ENCODE measurements around the gene PIBF1. TPM values are rescaled to one million over a fixed set of nuclear protein-coding genes. Genes with fewer than 3 reads are reported as not detected.
A peak's percentile ranks its signal among the peaks of the same experiment; 100 is the strongest.

Gene PIBF1
- total RNA-seq, 4 donors from 2014 or later = 8.2 to 30.8 (median 14.3) TPM

- Histone ChIP-seq H3K27me3 (peaks cover 3% of the 10 kb centered on the region), H3K9me3 (no peaks in the 10 kb centered on the region), H3K4me3 (peak overlapping the region; percentile 57 to 97 (median 86)), H3K27ac (peak overlapping the region; percentile 81 to 91 (median 90)), H3K4me1 (peaks cover 0 to 9% (median 4%) of the 10 kb centered on the region in 4 donors), H3K36me3 (peaks cover 0 to 5% (median 0%) of the 10 kb centered on the region in 4 donors)
- WGBS, 2 donors (ENCODE audit: low coverage in 1 of 2) = 0% methylated on average over 11 to 40 of the region's 68 CpGs
- in situ Hi-C loops (cut with MboI; ENCODE audit: low pct_ligation_motif_present in 1 of 4, low pct_unique_long_range_greater_than_20kb in 1 of 4, low sequenced_read_pairs in 3 of 4) (loop anchor here in 3 of 4 donors (10.0 to 25.0 kb wide), 3 partner anchors 403 to 653 kb away; no protein-coding TSS in a partner anchor), intact Hi-C loops (cut with DNase I; ENCODE audit: low total_unique reads) (no loop called here)
- TF ChIP-seq EP300 (IDR thresholded peaks at IDR 0.05; ENCODE audit: low read depth) (no peak), POLR2AphosphoS5 (IDR thresholded peaks at IDR 0.05) (no peak), POLR2A (IDR thresholded peaks at IDR 0.05) (no peak)
- TF ChIP-seq, protein P1, sequence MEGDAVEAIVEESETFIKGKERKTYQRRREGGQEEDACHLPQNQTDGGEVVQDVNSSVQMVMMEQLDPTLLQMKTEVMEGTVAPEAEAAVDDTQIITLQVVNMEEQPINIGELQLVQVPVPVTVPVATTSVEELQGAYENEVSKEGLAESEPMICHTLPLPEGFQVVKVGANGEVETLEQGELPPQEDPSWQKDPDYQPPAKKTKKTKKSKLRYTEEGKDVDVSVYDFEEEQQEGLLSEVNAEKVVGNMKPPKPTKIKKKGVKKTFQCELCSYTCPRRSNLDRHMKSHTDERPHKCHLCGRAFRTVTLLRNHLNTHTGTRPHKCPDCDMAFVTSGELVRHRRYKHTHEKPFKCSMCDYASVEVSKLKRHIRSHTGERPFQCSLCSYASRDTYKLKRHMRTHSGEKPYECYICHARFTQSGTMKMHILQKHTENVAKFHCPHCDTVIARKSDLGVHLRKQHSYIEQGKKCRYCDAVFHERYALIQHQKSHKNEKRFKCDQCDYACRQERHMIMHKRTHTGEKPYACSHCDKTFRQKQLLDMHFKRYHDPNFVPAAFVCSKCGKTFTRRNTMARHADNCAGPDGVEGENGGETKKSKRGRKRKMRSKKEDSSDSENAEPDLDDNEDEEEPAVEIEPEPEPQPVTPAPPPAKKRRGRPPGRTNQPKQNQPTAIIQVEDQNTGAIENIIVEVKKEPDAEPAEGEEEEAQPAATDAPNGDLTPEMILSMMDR (IDR thresholded peaks at IDR 0.05) = peak in 1 of 5 experiments; percentile 3
- no peak for DNase-seq
Measured at GRCh38 chr13:73059460-73060250, 277.7 kb downstream of the PIBF1 start.

DNA sequence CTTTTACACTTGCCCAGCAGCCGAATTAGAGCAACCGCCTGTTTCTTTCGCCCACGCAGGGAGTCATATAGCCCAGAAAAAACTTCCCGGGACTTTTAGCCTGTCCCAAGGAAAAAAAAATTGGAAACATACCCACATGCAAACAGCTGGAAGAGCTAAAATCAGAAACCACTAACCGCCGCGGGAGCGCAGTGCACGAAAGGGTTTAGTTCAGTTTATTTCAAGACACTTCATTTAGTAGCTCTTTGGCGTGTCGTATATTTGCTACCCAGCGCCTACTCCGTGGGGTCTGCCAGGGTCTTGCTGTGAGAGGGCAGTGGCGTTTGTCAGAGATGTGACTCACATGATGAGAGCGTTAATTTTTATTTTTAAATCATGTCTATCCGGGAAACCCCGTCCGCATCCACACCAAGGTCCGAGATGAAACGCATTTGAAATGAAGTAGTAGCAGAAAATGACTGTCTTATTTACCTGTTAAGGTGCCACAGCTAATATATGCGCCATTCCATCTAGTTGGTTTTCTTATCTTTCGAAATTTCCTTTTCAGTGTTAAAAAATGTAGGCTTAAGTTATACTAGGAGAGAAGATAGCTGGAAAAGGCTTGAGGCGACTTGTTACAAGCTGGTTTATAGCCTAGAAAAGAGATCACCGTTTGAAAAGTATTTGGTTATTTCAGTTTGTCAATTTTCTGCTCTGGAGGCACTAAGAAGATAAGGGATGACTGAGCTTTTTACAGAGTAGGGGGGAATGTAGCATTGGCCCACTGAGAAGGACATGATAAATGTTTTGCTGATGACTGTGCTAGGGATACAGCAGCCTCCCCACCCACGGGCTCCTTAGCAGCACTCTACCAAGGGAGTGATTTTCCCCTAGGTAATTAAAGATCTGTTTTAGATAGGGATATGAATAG lies 278.6 kb downstream of the PIBF1 start:
- TF ChIP-seq POLR2A (IDR thresholded peaks at IDR 0.05) (no peak), POLR2AphosphoS5 (IDR thresholded peaks at IDR 0.05) (peak in 2 of 3 donors; percentile 8 to 15)
- 11 to 15% methylated on average over 13 to 26 of the region's 26 CpGs for WGBS, 2 donors (ENCODE audit: low coverage in 1 of 2)
- Histone ChIP-seq H3K27me3 (peaks cover 3% of the 10 kb centered on the region), H3K27ac (peak overlapping the region; percentile 81 to 91 (median 90)), H3K9me3 (no peaks in the 10 kb centered on the region), H3K4me1 (peaks cover 0 to 8% (median under 1%) of the 10 kb centered on the region in 4 donors), H3K4me3 (peak overlapping the region; percentile 57 to 97 (median 86)), H3K36me3 (peaks cover 0 to 5% (median 0%) of the 10 kb centered on the region in 4 donors)
- intact Hi-C loops (cut with DNase I; ENCODE audit: low total_unique reads) (no loop called here), in situ Hi-C loops (cut with MboI; ENCODE audit: low pct_ligation_motif_present in 1 of 4, low pct_unique_long_range_greater_than_20kb in 1 of 4, low sequenced_read_pairs in 3 of 4) (loop anchor here in 3 of 4 donors (10.0 to 25.0 kb wide), 3 partner anchors 402 to 652 kb away; no protein-coding TSS in a partner anchor)
- no peak for DNase-seq

GRCh38 chr13:73061473-73061872 lies 279.5 kb downstream of the PIBF1 start:
- H3K27me3 ChIP-seq = peaks cover 1% of the 10 kb centered on the region
- WGBS, 2 donors (ENCODE audit: low coverage in 1 of 2) = 62 to 64% methylated on average over 6 of the region's 6 CpGs
- H3K36me3 ChIP-seq = peaks cover 0 to 5% (median 0%) of the 10 kb centered on the region in 4 donors
- TF ChIP-seq POLR2AphosphoS5 (IDR thresholded peaks at IDR 0.05) = no peak
- TF ChIP-seq POLR2A (IDR thresholded peaks at IDR 0.05) = no peak
- no peak for TF ChIP-seq EP300 (IDR thresholded peaks at IDR 0.05; ENCODE audit: low read depth)
- TF ChIP-seq, protein P1 (IDR thresholded peaks at IDR 0.05) = no peak
- peak overlapping the region; percentile 81 to 91 (median 90) for H3K27ac ChIP-seq
- in situ Hi-C loops (cut with MboI; ENCODE audit: low pct_ligation_motif_present in 1 of 4, low pct_unique_long_range_greater_than_20kb in 1 of 4, low sequenced_read_pairs in 3 of 4) (loop anchor here in 3 of 4 donors (10.0 to 25.0 kb wide), 3 partner anchors 401 to 651 kb away; no protein-coding TSS in a partner anchor), intact Hi-C loops (cut with DNase I; ENCODE audit: low total_unique reads) (no loop called here)
- no peaks in the 10 kb centered on the region for H3K9me3 ChIP-seq
- no peak for DNase-seq
- peaks cover 0 to 8% (median 0%) of the 10 kb centered on the region in 4 donors for H3K4me1 ChIP-seq
- peak overlapping the region; percentile 9 to 97 (median 86) for H3K4me3 ChIP-seq

GRCh38 chr13:73061876-73062275 lies 279.9 kb downstream of the PIBF1 start:
- DNase-seq = no peak
- in situ Hi-C loops (cut with MboI; ENCODE audit: low pct_ligation_motif_present in 1 of 4, low pct_unique_long_range_greater_than_20kb in 1 of 4, low sequenced_read_pairs in 3 of 4) (loop anchor here in 3 of 4 donors (10.0 to 25.0 kb wide), 3 partner anchors 400 to 650 kb away; no protein-coding TSS in a partner anchor), intact Hi-C loops (cut with DNase I; ENCODE audit: low total_unique reads) (no loop called here)
- H3K36me3 ChIP-seq = peaks cover 0 to 5% (median 0%) of the 10 kb centered on the region in 4 donors
- TF ChIP-seq, protein P1 (IDR thresholded peaks at IDR 0.05) = peak in 2 of 5 experiments; percentile 10 to 22
- TF ChIP-seq POLR2AphosphoS5 (IDR thresholded peaks at IDR 0.05) = peak in 2 of 3 donors; percentile 52 to 55
- TF ChIP-seq POLR2A (IDR thresholded peaks at IDR 0.05) = peak; percentile 48
- TF ChIP-seq EP300 (IDR thresholded peaks at IDR 0.05; ENCODE audit: low read depth) = no peak
- H3K27me3 ChIP-seq = no peaks in the 10 kb centered on the region
- H3K4me1 ChIP-seq = peaks cover 0 to 8% (median 0%) of the 10 kb centered on the region in 4 donors
- WGBS, 2 donors (ENCODE audit: low coverage in 1 of 2) = 48 to 65% methylated on average over 5 to 9 of the region's 9 CpGs
- H3K4me3 ChIP-seq = peak overlapping the region; percentile 9 to 97 (median 86)
- peak overlapping the region; percentile 81 to 91 (median 90) for H3K27ac ChIP-seq
- no peaks in the 10 kb centered on the region for H3K9me3 ChIP-seq

Measured in transverse colon (tissue), 4 donors.